GM04504 (cell line): Measurements from ENCODE around the gene STX18.
A peak's percentile ranks its signal among the peaks of the same experiment; 100 is the strongest.
"Not testable (repeated sequence)": the region's sequence is repeated elsewhere in the genome, so short reads cannot be mapped to it uniquely, and the experiment has no call there.

Experiments
- DNase-seq: peaks from one replicate; pipeline ENCODE4 v3.0.0-alpha.2; 2012; ENCODE audit warnings: low read depth

The STX18 gene

GRCh38 chr4:4541661-4542570, at the start of gene STX18:
Gene STX18, minus strand, starts transcription at chr4:4542048. Its CDS starts 84 bp downstream, at chr4:4541964.
- peak; percentile 56 for DNase-seq

DNA sequence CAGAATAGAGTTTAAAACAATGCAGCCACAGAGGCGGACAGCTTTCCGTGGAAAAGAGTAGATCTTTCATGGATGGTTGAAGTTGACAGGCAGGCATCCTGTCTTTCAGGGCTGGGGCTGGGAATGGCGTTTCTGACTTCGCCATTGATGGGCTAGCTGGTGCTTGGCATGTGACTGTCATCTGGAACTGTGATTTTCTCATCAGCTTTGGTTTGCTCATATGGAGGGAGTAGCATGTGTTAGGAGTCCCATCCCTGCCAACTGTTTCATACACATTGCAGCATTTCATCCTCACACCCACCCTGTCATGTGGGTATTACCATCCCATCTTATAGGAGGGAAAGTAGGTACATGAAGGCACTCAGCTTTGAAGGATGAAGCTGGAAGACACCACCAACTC, 49.2 kb upstream of the STX18 start:
- DNase-seq, result no peak

GRCh38 chr4:4590546-4590945, 48.7 kb upstream of the STX18 start:
- DNase-seq, result no peak

DNA sequence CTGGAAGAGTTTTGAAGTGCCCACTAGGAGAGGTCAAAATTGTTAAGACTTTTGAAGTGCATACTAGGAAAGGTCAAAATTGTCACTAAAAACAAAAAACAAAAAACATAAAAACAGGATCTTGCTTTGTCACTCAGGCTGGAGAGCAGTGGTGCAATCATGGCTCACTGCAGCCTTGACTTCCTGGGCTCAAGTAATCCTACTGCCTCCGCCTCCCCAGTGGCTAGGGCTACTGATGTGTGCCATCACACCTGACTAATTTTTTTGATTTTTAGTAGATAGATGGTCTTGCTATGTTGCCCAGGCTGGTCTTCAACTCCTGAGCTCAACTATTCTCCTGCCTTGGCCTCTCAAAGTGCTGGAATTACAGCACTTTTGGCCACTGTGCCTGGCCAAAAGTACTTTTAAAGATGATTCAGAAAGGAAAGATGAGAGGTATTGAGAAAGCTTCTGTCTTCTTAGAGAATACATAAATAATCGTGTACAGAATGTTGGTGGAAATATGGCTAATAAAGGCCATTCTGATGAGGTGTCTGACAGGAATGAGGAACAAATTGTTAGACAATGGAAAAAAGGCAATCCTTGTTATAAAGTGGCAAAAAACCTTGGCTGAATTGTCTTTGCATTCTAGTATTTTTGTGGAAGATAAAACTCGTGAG, 43.3 kb upstream of the STX18 start:
- peak; percentile 72 for DNase-seq

- DNase-seq, result no peak
These were observed 41.8 kb upstream of the STX18 start for GRCh38 chr4:4583606-4584005.

DNA sequence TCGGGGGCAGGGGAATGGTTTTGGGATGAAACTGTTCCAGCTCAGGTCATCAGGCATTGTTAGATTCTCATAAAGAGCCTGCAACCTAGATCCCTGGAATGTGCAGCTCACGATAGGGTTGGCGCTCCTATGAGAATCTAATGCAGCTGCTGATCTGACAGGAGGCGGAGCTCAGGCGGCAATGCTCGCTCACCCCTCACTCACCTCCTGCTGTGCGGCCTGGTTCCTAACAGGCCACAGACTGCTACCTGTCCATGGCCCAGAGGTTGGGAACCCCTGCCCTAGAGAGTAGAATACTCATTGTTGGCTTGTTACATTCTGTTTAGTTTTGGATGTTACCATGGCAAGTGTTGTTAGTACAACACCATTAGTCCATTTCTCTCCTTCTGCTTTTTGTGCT, 40.8 kb upstream of the STX18 start:
- DNase-seq, result no peak

DNA sequence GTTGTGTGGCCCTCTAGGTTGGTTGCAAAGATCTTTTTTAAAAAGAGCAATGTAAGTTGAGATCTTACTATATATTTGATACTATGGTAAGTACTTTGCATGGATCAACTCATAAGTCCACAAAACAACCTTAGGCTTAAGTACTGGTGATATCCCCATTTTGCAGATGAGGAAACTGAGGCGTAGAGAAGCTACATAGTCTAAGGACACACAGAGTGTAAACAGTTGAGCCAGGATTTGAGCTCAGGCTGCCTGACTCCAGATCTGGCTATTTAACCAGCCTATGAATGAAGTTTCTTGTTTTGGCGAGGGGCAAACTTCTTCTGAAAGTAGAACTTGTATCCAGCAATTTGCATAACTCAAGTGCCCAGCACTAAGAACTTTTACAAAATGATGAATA, 38.6 kb upstream of the STX18 start:
- no peak for DNase-seq

DNA sequence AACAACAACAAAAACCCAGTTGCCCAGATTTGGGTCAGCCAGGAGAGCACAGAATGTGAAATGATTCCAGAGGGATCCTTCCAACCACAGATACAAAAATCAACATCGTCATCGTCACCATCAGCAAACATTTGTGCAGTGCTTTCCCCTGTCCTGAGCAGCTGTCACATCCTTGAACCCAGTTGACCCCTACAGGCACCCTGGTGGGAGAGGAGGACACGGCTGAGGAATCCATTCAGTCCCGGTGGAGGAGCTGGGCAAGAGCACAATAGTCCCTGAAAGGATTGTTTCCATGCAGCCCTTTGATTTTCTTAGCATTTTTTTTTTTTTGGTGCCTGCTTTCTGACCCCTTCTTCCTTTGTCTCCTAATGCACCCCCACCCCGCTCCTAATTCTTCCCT, 37.1 kb upstream of the STX18 start:
- no peak for DNase-seq

DNA sequence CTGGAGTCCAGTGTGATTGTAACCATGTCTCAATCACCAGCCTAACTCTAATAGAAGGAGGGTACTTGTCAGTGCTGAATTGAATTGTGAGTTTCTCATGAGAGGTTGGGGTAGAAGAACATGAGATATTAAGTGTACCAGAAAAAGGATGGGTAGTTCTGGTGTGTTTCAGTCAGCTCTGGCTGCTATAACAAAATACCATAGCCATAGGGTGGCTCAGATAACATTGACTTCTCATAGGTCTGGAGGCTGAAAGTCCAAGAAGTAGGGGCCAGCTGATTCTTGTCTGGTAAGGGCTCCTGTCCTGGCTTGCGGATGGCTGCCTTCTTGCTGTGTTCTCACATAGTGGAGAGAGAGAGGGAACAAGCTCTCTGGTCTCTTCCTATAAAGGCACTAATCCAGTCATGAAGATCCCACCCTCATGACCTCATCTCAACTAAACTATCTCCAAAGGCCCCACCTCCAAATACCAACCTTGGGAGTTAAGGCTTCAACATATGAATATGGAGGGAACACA, 35.6 kb upstream of the STX18 start:
- DNase-seq, result no peak

- DNase-seq, result no peak
These were observed 33.7 kb upstream of the STX18 start for GRCh38 chr4:4575284-4576211.

DNA sequence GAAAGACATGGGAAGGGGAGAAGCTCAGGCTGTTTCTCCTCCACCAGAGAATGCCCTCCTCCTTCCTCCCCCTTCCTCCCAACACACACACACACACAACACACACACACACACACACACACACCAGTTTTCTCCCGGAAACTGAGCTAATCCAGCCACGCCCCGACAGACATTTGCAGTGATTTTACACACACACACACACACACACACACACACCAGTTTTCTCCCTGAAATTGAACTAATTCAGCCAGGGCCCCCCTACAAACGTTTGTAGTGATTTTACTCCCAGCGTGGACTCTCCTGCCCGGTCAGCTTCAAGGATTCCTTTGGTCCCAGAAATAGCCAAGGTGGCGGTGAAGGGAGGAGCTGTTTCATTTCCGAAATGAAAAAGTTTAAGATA, 32.9 kb upstream of the STX18 start:
- DNase-seq, result peak; percentile 66

GRCh38 chr4:4574052-4574451, 32.2 kb upstream of the STX18 start:
- DNase-seq, result no peak

- DNase-seq, result no peak
These were observed 31.0 kb upstream of the STX18 start for GRCh38 chr4:4572821-4573220.

DNA sequence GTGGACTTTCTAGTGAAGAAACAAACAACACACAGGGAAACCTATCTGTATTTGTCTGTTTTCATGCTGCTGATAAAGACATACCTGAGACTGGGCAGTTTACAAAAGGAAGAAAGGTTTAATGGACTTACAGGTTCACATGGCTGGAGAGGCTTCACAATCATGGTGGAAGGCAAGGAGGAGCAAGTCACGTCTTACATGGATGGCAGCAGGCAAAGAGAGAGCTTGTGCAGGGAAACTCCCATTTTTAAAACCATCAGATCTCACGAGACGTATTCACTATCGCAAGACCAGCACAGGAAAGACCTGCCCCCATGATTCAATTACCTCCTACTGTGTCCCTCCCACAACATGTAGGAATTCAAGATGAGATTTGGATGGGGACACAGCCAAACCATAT, 28.0 kb upstream of the STX18 start:
- DNase-seq, result not testable (repeated sequence)

DNA sequence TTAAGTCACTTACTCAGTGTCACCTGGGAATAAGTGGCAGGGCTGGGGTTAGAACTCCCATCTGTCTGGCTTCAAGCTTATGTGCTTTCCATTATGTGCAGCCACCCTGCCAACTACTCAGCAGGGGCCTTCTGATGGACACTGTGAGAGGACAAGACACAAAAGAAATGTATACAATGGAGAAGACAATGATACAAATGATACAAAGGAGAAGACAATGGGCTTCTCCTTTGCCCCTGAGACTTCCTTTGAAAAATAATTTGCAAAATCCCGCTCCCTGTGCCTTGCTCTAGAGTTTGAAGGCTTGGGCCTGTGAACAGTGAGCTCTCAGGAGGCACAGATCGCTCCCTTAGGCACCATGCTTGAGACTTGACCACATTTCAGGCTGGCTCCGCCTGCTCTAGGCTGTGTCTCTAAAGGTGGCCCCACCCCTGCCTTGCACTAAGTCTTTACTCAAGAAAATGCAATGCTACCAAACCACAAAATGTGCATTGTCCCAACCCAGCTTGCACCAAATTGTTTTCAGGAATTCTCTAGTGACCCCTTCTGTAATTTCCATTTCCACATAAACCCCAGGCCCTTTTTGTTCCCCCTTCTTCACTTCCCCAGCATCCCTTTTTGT, 27.1 kb upstream of the STX18 start:
- DNase-seq, result no peak

GRCh38 chr4:4566359-4566758, 24.5 kb upstream of the STX18 start:
- DNase-seq, result not testable (repeated sequence)

DNA sequence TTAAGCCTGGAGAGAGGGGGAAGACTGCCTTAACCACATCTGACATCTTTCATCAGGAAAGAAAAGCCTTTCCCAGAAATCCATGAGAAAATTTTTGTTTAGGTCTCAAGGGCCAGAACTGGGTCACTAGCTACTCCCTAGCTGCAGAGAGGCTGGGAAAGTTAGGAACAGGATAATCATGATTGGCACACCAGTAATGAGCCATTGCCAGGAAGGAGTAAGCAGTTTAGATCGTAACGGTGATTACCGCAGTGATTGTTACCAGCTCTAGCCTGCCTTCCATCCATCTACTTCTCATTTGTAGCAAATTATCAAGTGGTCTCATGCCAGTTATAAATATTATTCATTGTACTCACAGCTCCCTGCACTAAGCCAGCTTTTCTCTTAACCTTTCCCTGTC, 22.7 kb upstream of the STX18 start:
- DNase-seq, result peak; percentile 15

GRCh38 chr4:4560642-4561041, 18.8 kb upstream of the STX18 start:
- DNase-seq, result no peak

GRCh38 chr4:4560136-4560535, 18.3 kb upstream of the STX18 start:
- no peak for DNase-seq

DNA sequence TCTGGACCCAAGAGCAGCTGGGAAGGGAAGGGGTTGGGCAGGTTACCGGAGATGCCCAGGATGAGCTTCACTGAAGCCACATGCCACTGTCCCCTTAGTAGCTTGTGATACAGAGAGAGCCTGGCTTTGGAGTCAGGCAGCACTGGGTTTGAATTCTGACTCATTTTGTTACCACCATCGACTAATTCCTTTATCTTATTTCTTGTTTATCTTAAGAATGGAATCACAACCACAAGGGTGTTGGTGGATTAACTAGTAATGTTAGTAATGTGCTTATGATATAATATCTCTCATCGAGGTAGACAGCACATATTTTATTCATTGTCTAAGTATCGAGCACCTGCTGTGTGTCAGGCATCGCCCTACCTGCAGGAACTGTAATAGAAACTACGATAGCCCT, 17.7 kb upstream of the STX18 start:
- DNase-seq, result no peak

- DNase-seq, result no peak
These were observed 17.0 kb upstream of the STX18 start for GRCh38 chr4:4558881-4559280.

GRCh38 chr4:4555916-4556315, 14.1 kb upstream of the STX18 start:
- peak; percentile 71 for DNase-seq
